ENCODE results near the gene CNGA2.
"Not testable (repeated sequence)": the region's sequence is repeated elsewhere in the genome, so short reads cannot be mapped to it uniquely, and the experiment has no call there.

The CNGA2 gene

GRCh38 chrX:151734446-151734845 lies at the start of gene CNGA2:
Gene CNGA2, plus strand, starts transcription at chrX:151734746. Its CDS starts 3,738 bp downstream, at chrX:151738484.
- DNase-seq (ENCODE audit: low read depth), result no peak

DNA sequence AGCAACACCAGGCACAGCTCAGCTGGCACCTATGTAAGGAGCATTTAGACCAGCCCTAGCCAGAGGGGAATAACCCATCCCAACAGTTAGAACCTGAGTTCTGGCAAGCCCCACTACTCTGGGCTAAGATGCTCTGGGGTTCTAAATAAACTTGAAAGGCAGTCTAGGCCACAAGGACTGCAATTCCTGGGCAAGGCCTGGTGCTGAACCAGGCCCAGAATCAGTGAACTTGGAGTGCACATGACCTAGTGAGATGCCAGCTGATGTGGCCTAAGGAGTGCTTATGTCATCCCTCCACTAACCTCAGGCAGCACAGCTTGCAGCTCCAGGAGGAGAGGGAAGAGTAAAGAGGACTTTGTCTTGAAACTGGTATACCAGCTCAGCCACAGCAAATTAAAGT lies 46.9 kb upstream of the CNGA2 start:
- no peak for DNase-seq (ENCODE audit: low read depth)

GRCh38 chrX:151688695-151689094 lies 45.9 kb upstream of the CNGA2 start:
- DNase-seq (ENCODE audit: low read depth), result no peak

GRCh38 chrX:151692825-151693224 lies 41.7 kb upstream of the CNGA2 start:
- DNase-seq (ENCODE audit: low read depth), result no peak

DNA sequence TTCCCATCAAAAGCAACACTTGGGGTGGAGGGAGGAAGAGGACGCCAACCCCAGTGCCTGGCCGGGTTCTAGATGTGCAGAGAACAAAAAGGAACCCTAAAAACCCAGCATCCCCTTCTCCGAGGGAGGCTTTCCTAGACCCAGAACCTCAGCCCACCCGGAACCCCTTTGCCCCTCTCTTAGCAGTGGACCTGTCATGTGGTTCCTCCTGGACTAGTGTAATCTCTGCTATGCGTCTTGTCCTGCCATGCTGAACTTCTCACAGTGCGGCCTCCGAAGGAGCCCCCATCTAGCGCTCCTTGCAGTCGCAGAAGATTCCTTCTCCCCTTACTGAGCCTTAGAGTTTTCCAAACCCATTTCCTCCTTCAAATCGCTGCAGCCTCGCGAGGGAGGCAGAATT lies 40.4 kb upstream of the CNGA2 start:
- no peak for DNase-seq (ENCODE audit: low read depth)

DNA sequence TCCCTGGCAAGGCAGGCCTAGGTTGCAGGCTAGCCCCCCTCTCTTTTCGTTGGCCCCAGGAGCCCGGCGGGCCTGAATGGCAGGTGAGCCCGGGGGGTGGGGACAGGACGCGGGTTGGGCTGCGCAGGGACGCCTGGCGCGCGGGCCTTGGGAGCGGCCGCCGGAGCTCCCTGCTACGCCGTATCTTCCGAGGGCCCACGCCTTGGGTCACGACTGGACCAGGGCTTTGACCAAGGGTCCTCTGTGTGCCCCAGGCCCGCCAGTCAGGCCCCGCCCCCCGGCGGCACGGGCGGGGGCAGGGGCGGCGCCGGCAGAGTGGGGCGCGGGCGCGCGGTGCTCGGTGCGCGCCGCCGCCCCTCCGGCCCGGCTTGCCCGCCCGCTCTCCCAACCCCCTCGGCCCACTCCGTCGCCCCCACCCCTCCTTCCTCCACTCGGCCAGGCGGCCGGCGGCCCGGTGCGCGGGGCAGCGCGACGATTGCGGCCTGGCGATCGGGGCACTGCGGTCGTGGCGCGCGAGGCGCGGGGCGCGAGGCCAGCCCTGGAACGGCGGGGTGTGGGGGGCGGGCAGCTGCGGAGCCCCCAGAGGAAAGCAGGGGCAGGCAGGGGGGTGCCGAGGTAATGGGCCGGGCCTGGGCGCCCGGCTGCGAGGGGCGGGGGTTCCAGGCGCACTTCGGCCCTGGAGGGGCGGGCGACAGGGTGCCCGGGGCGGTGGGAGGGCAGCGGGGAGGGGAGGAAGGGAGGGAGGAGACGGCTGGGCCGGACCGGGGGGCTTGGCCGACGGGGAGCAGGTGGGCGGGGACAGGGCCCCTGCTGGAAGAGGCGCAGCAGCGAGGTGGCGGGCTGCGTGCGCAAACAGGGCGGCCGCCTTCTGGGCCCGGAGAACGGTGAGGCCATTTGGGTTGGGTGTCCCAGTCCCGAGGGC lies 39.6 kb upstream of the CNGA2 start, which contains the start of gene PRRG3:
Gene PRRG3, plus strand, starts transcription at position 798 of the 922 bp plus-strand sequence. CDS start 3,357 bp downstream, outside the sequence.
- no peak for DNase-seq (ENCODE audit: low read depth)

- no peak for DNase-seq (ENCODE audit: low read depth)
Measured at GRCh38 chrX:151695583-151696340, 38.8 kb upstream of the CNGA2 start.

GRCh38 chrX:151697082-151697481 lies 37.5 kb upstream of the CNGA2 start:
- not testable (repeated sequence) for DNase-seq (ENCODE audit: low read depth)

GRCh38 chrX:151697522-151697921 lies 37.0 kb upstream of the CNGA2 start:
- no peak for DNase-seq (ENCODE audit: low read depth)

DNA sequence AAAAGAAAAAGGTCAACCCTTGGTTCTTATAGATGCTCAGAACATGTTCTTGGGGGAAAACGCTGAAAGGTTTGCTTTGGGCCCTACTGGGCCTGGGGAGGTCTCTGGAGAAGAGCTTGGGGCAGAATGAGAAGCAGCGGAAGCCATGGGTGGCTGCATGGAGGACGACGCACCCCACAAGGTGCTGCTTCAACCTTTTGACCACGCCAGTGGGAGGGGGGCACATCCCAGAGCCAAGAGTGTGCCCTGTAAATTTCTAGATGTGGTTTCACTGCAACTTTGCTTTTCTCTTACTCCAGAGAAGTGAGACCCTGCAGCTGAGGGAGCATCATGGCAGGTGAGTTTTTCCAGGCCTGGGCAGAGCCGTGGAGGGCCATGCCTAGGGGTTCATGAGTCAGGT lies 36.1 kb upstream of the CNGA2 start:
- no peak for DNase-seq (ENCODE audit: low read depth)

DNA sequence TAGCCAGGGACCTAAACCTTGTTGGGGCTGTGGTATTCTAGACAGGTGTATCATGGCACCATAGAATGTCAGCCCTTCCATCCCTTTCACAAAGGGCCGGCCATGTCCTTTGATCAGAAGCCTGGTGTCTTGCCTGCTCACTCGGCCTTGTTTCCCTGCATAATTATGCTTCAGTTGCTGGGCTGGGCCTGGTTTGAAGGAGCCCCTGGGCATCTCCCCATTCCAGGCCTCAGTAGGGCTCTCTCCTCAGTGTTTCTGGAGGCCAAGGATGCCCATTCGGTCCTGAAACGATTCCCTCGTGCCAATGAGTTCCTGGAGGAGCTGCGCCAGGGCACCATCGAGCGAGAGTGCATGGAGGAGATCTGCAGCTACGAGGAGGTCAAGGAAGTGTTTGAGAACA lies 34.8 kb upstream of the CNGA2 start:
- DNase-seq (ENCODE audit: low read depth), result no peak

DNA sequence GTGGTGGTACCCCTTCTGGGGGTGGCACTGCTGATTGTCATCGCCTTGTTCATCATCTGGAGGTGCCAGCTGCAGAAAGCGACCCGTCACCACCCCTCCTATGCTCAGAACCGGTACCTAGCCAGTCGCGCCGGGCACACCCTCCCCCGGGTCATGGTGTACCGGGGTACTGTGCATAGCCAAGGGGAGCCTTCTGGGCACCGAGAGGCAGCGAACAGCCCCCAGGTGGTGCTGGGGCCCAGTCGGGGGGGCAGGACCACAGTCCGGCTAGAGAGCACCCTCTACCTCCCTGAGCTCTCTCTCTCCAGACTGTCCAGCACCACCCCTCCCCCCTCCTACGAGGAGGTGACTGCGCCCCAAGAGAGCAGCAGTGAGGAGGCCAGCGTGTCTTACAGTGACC lies 34.0 kb upstream of the CNGA2 start:
- no peak for DNase-seq (ENCODE audit: low read depth)

- DNase-seq (ENCODE audit: low read depth), result no peak
Measured at GRCh38 chrX:151701071-151701470, 33.5 kb upstream of the CNGA2 start.

- DNase-seq (ENCODE audit: low read depth), result no peak
Measured at GRCh38 chrX:151701531-151701930, 33.0 kb upstream of the CNGA2 start.

- DNase-seq (ENCODE audit: low read depth), result no peak
Measured at GRCh38 chrX:151702026-151702714, 32.4 kb upstream of the CNGA2 start.

DNA sequence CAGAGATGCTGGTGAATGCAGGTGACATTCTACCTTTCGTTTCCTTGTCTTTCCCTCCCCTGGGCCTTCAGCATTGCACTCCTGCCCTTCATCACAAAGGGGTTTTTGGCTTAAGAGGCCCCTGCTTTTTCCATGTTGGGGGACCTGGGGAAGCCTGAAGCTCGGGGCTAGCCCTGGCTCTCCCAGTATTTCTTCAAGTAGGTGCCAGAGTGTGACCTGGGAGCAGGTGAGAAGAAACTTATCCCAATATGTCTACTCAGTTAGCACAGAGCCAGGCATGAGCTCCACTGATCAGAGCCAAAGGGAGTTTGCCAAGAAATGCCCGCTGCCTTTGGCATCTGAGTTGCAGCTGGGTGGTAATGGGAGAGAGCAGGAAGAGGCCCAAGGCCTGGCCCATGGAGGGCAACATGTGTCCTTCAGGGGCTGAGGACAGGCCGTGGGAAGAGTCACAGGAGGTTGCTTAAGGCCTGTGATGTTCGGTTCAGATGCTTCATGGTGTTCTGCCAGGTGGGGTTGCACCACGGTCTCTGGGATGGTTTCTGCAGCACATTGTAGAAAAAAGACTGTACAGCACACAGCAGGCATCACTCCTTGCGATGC lies 31.7 kb upstream of the CNGA2 start:
- no peak for DNase-seq (ENCODE audit: low read depth)

- DNase-seq (ENCODE audit: low read depth), result no peak
Measured at GRCh38 chrX:151703487-151703886, 31.1 kb upstream of the CNGA2 start.

DNA sequence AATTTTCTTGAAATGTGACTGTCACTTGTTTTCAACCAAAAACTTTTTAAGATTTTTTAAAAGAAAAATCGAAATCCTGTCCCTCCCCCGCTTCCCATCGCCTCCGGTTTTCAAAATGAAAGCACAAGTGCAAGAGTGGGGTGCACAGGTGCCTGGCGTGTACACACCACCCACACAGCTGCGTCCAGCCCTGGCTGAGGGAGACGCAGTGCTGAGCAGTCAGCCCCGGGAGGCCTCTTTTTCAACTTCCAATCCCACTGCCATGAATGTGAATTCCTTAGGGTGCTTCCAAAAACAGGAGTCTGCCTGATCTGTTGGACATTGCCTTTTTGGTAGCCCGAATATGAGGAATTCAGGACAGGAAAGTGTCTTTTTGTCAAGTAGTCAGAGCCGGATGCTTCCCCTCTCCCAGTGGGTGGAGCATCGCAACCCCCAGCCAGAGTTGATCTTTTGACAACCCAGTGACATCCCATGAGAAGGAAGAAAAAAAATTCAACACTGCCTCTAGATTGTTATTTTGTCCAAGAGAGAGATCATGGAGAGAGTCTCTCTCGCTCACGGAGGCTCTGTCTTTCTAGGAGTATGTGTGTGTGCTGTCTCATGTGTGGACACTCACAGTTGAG lies 30.4 kb upstream of the CNGA2 start:
- no peak for DNase-seq (ENCODE audit: low read depth)

GRCh38 chrX:151708821-151709220 lies 25.7 kb upstream of the CNGA2 start:
- no peak for DNase-seq (ENCODE audit: low read depth)

GRCh38 chrX:151710457-151710856 lies 24.1 kb upstream of the CNGA2 start:
- no peak for DNase-seq (ENCODE audit: low read depth)

GRCh38 chrX:151711154-151711553 lies 23.4 kb upstream of the CNGA2 start:
- DNase-seq (ENCODE audit: low read depth), result no peak

DNA sequence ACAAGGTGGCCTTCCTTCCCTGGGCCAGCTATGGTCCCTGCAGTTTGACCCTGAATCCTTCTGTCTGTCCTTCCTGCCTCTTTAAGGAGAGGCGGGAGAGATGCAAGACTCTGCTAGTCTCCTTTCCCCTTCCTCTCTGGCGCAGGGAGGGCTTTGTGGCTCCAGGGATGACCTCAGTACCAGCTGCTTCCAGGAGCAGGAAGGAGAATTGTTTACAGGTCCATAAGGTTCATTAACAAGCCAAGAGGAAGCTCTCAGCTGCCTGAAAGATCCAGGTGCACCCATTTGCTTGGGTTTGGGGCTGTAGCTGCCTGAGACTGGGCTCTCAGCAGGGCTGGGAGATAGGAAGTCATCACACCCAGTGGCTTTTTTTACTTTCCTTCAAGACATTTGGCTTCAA lies 22.8 kb upstream of the CNGA2 start:
- no peak for DNase-seq (ENCODE audit: low read depth)
